Vagina (tissue), 2 donors: ENCODE measurements around the gene TMEM135. TPM values are rescaled to one million over a fixed set of nuclear protein-coding genes. Genes with fewer than 3 reads are reported as not detected.

Experiments used
- DNase-seq, 2 donors: peaks; one replicate each; pipeline ENCODE4 v3.0.0-alpha.2; 2017; ENCODE audit errors: extremely low spot score in 2 of 2
- H3K27ac ChIP-seq: fragments of 200-600 bp; sonication (generic); one replicate; pipeline ENCODE4 v1.5.1; 2019
- H3K27me3 ChIP-seq: fragments of 200-600 bp; sonication (generic); one replicate; pipeline ENCODE4 v1.5.1; 2019
- H3K36me3 ChIP-seq, 2 donors: fragments of 200-600 bp; sonication (generic); one replicate each; pipeline ENCODE4 v1.5.1; 2017 to 2019
- H3K4me1 ChIP-seq: fragments of 200-600 bp; sonication (generic); one replicate; pipeline ENCODE4 v1.5.1; 2019
- H3K4me3 ChIP-seq, 2 donors: fragments of 200-600 bp; sonication (generic); 1 replicate in 1 of 2; 2 replicates in 1 of 2; pipeline ENCODE4 v1.5.1; 2016 to 2019
- H3K9me3 ChIP-seq: fragments of 200-600 bp; sonication (generic); one replicate; pipeline ENCODE4 v1.5.1; 2019
- CTCF ChIP-seq, 3 experiments: fragments of 450-650 bp in 2 of 3; fragments of 200-600 bp in 1 of 3; sonication (generic) in 1 of 3; IDR thresholded peaks; one replicate each; pipeline ENCODE4 v1.5.1; 2017 to 2019; ENCODE audit warnings: antibody characterized with exemption in 3 of 3, mild to moderate bottlenecking in 2 of 3, moderate library complexity in 2 of 3
- POLR2A ChIP-seq, 2 donors: fragments of 450-650 bp; IDR thresholded peaks; one replicate each; pipeline ENCODE4 v1.6.1; 2017; ENCODE audit warnings: antibody characterized with exemption in 2 of 2, mild to moderate bottlenecking in 2 of 2, moderate library complexity in 2 of 2
- POLR2AphosphoS5 ChIP-seq, 2 donors: sonication (generic); formaldehyde crosslinking; IDR thresholded peaks; one replicate each; pipeline ENCODE4 v1.9.0; 2017; ENCODE audit warnings: antibody characterized with exemption in 2 of 2, mild to moderate bottlenecking in 2 of 2, low read depth in 1 of 2; ENCODE audit not compliant: insufficient read depth in 1 of 2
- intact Hi-C: fragments of 100-400 bp; cut with DNase I; formaldehyde crosslinking; loops from one replicate; pipeline ENCODE4 v1.15.1; 2023
- total RNA-seq: library from RNA; depleted of rRNA; stranded (reverse); fragments of >200 nt; gene quantifications from one replicate; pipeline ENCODE4 v1.2.3, GENCODE V29; 2016

TMEM135 gene
- total RNA-seq, 1 donor from 2014 or later = 17.2 TPM

- DNase-seq = no peak
- TF ChIP-seq CTCF (IDR thresholded peaks at IDR 0.05) = no peak
- no peak for TF ChIP-seq POLR2AphosphoS5 (IDR thresholded peaks at IDR 0.05; ENCODE audit: insufficient read depth in 1 of 2, low read depth in 1 of 2)
- TF ChIP-seq POLR2A (IDR thresholded peaks at IDR 0.05) = no peak
- no peaks in the 10 kb centered on the region for H3K9me3 ChIP-seq
- H3K36me3 ChIP-seq = no peaks in the 10 kb centered on the region
- no peak overlapping the region for H3K27ac ChIP-seq
- no peaks in the 10 kb centered on the region for H3K27me3 ChIP-seq
- intact Hi-C loops = no loop called here
- H3K4me1 ChIP-seq = no peaks in the 10 kb centered on the region
- H3K4me3 ChIP-seq = no peak overlapping the region
Measured at GRCh38 chr11:87301785-87302540, 264.2 kb downstream of the TMEM135 start.

- Histone ChIP-seq H3K4me1 (no peaks in the 10 kb centered on the region), H3K9me3 (no peaks in the 10 kb centered on the region), H3K4me3 (no peak overlapping the region), H3K27ac (no peak overlapping the region), H3K36me3 (no peaks in the 10 kb centered on the region), H3K27me3 (no peaks in the 10 kb centered on the region)
- intact Hi-C loops = no loop called here
- no peak for DNase-seq
- TF ChIP-seq POLR2A (IDR thresholded peaks at IDR 0.05) = no peak
- TF ChIP-seq POLR2AphosphoS5 (IDR thresholded peaks at IDR 0.05; ENCODE audit: insufficient read depth in 1 of 2, low read depth in 1 of 2) = no peak
- TF ChIP-seq CTCF (IDR thresholded peaks at IDR 0.05) = no peak
Measured at GRCh38 chr11:87304412-87304811, 266.7 kb downstream of the TMEM135 start.

GRCh38 chr11:87306262-87306851 lies 268.6 kb downstream of the TMEM135 start:
- Histone ChIP-seq H3K4me3 (no peak overlapping the region), H3K36me3 (no peaks in the 10 kb centered on the region), H3K9me3 (no peaks in the 10 kb centered on the region), H3K27ac (no peak overlapping the region), H3K27me3 (no peaks in the 10 kb centered on the region), H3K4me1 (no peaks in the 10 kb centered on the region)
- intact Hi-C loops = no loop called here
- TF ChIP-seq POLR2A (IDR thresholded peaks at IDR 0.05) (no peak), CTCF (IDR thresholded peaks at IDR 0.05) (no peak)
- DNase-seq = no peak

- H3K27me3 ChIP-seq = no peaks in the 10 kb centered on the region
- TF ChIP-seq CTCF (IDR thresholded peaks at IDR 0.05) = no peak
- no peak for TF ChIP-seq POLR2A (IDR thresholded peaks at IDR 0.05)
- no peak for TF ChIP-seq POLR2AphosphoS5 (IDR thresholded peaks at IDR 0.05; ENCODE audit: insufficient read depth in 1 of 2, low read depth in 1 of 2)
- no peak overlapping the region for H3K27ac ChIP-seq
- no peaks in the 10 kb centered on the region for H3K9me3 ChIP-seq
- no peaks in the 10 kb centered on the region for H3K4me1 ChIP-seq
- H3K36me3 ChIP-seq = no peaks in the 10 kb centered on the region
- intact Hi-C loops = no loop called here
- no peak overlapping the region for H3K4me3 ChIP-seq
- DNase-seq = no peak
Measured at GRCh38 chr11:87307101-87307500, 269.4 kb downstream of the TMEM135 start.

- intact Hi-C loops = no loop called here
- Histone ChIP-seq H3K4me1 (no peaks in the 10 kb centered on the region), H3K4me3 (no peak overlapping the region), H3K27me3 (no peaks in the 10 kb centered on the region), H3K27ac (no peak overlapping the region), H3K9me3 (no peaks in the 10 kb centered on the region), H3K36me3 (no peaks in the 10 kb centered on the region)
- DNase-seq = no peak
- TF ChIP-seq CTCF (IDR thresholded peaks at IDR 0.05) (no peak), POLR2A (IDR thresholded peaks at IDR 0.05) (no peak), POLR2AphosphoS5 (IDR thresholded peaks at IDR 0.05; ENCODE audit: insufficient read depth in 1 of 2, low read depth in 1 of 2) (no peak)
Measured at GRCh38 chr11:87315229-87315628, 277.5 kb downstream of the TMEM135 start.
